Brain microvascular endothelial cell (primary cell): ENCODE data around the gene UBE2E1.

Experiments
- DNase-seq: peaks from one replicate; pipeline ENCODE4 v3.0.0-alpha.2; 2020
- H3K27ac ChIP-seq: fragments of 250-450 bp; sonication (Bioruptor Pico); 2 replicates; pipeline ENCODE4 v1.5.1; 2020; ENCODE audit warnings: mild to moderate bottlenecking, moderate library complexity
- H3K27me3 ChIP-seq: fragments of 250-450 bp; sonication (Bioruptor Pico); replicated peaks from 2 replicates; pipeline ENCODE4 v1.5.1; 2020; ENCODE audit warnings: mild to moderate bottlenecking
- H3K36me3 ChIP-seq: fragments of 250-450 bp; sonication (Bioruptor Pico); replicated peaks from 2 replicates; pipeline ENCODE4 v1.5.1; 2020; ENCODE audit warnings: mild to moderate bottlenecking
- H3K4me3 ChIP-seq: 2 replicates; pipeline ENCODE4 v1.5.1; 2011; ENCODE audit warnings: low read depth, mild to moderate bottlenecking, control low read depth, low read length, moderate library complexity
- CTCF ChIP-seq: IDR thresholded peaks from 2 replicates; pipeline ENCODE4 v1.5.1; 2011; ENCODE audit warnings: low read depth, mild to moderate bottlenecking, moderate library complexity, low read length, control low read depth, inconsistent platforms; ENCODE audit errors: missing control alignments
- in situ Hi-C: cut with HindIII; loops from 2 replicates; pipeline ENCODE4 v1.10.0; 2017; ENCODE audit warnings: low sequenced_read_pairs, low pct_ligation_motif_present

Gene UBE2E1

GRCh38 chr3:23882487-23882918 lies 76.7 kb downstream of the UBE2E1 start:
- in situ Hi-C loops: no loop called here
- Histone ChIP-seq H3K4me3 (no peak overlapping the region), H3K27ac (no peak overlapping the region), H3K36me3 (no peaks in the 10 kb centered on the region), H3K27me3 (no peaks in the 10 kb centered on the region)
- no peak for DNase-seq
- no peak for TF ChIP-seq CTCF

- in situ Hi-C loops: no loop called here
- H3K36me3 ChIP-seq: no peaks in the 10 kb centered on the region
- H3K27ac ChIP-seq: no peak overlapping the region
- no peaks in the 10 kb centered on the region for H3K27me3 ChIP-seq
- no peak for DNase-seq
- TF ChIP-seq CTCF: peak; percentile 44
- H3K4me3 ChIP-seq: no peak overlapping the region
Observed at GRCh38 chr3:23884481-23884880, 78.7 kb downstream of the UBE2E1 start.

- no peak for TF ChIP-seq CTCF
- DNase-seq: no peak
- Histone ChIP-seq H3K27ac (no peak overlapping the region), H3K27me3 (no peaks in the 10 kb centered on the region), H3K4me3 (no peak overlapping the region), H3K36me3 (no peaks in the 10 kb centered on the region)
- in situ Hi-C loops: no loop called here
Observed at GRCh38 chr3:23885210-23885609, 79.5 kb downstream of the UBE2E1 start.

- no peaks in the 10 kb centered on the region for H3K27me3 ChIP-seq
- in situ Hi-C loops: no loop called here
- no peak overlapping the region for H3K4me3 ChIP-seq
- no peak overlapping the region for H3K27ac ChIP-seq
- TF ChIP-seq CTCF: no peak
- H3K36me3 ChIP-seq: no peaks in the 10 kb centered on the region
- no peak for DNase-seq
Observed at GRCh38 chr3:23886311-23886710, 80.6 kb downstream of the UBE2E1 start.

- H3K27ac ChIP-seq: no peak overlapping the region
- no peak overlapping the region for H3K4me3 ChIP-seq
- no peaks in the 10 kb centered on the region for H3K27me3 ChIP-seq
- in situ Hi-C loops: no loop called here
- peaks cover 3% of the 10 kb centered on the region for H3K36me3 ChIP-seq
- peak; percentile 25 for DNase-seq
- TF ChIP-seq CTCF: peak; percentile 58
Observed at GRCh38 chr3:23888617-23889228, 83.0 kb downstream of the UBE2E1 start.

- Histone ChIP-seq H3K27me3 (no peaks in the 10 kb centered on the region), H3K27ac (no peak overlapping the region), H3K36me3 (peaks cover 3% of the 10 kb centered on the region), H3K4me3 (no peak overlapping the region)
- no peak for TF ChIP-seq CTCF
- in situ Hi-C loops: no loop called here
- no peak for DNase-seq
Observed at GRCh38 chr3:23889386-23889785, 83.6 kb downstream of the UBE2E1 start.
